Measurements from ENCODE around the gene PADI1. TPM values are rescaled to one million over a fixed set of nuclear protein-coding genes. Genes with fewer than 3 reads are reported as not detected.

Gene PADI1
- total RNA-seq, 1 donor from 2014 or later = not detected

DNA sequence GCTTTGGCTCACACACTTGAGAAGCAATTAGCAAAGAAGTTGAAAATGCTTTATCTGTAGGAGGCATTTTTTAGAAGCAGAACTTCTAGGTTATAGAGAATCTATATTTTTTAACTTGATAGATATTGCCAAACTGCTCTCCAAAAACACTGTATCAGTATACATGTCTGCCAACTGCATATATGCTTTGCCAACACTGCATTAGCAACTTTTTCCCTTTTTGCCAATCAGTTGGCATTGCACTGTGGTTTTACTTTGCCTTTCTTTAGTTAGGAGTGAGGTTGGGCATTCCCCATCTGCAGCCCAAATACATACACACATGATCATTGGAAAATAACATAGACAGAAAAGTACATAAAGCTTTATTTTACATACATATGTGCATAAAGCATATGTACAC is 59.0 kb downstream of the PADI1 start:
- Histone ChIP-seq H3K4me3 (ENCODE audit: low read length in 3 of 3) (no peak overlapping the region), H3K36me3 (ENCODE audit: control insufficient read depth in 3 of 3, insufficient read depth in 3 of 3, low read length in 3 of 3) (no peaks in the 10 kb centered on the region), H3K27ac (ENCODE audit: low read depth, low read length) (no peak overlapping the region), H3K9me3 (ENCODE audit: control insufficient read depth in 3 of 3, low read length in 3 of 3) (no peaks in the 10 kb centered on the region), H3K9ac (ENCODE audit: low read depth in 1 of 3, low read length in 3 of 3) (no peak overlapping the region), H3K27me3 (ENCODE audit: control insufficient read depth in 3 of 3, insufficient read depth in 3 of 3, low read length in 3 of 3) (peaks cover 5 to 25% (median 16%) of the 10 kb centered on the region in 3 donors), H3K4me1 (ENCODE audit: control insufficient read depth in 3 of 3, insufficient read depth in 3 of 3, low read length in 3 of 3) (no peaks in the 10 kb centered on the region)

DNA sequence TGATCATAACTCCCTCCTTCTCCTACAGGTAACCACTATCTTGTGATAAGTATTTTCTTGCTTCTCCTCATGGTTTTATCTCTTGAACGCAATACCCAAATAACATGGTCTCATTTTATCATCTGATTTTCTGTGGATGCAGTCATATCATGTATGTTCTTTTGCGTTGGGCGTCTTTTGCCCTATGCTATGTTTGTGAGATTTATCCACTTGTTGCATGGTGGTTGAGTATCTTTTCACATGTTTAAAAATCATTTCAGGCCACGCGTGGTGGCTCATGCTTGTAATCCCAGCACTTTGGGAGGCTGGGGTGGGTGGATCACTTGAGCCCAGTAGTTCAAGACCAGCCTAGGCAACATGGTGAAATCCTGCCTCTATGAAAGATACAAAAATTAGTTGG is 59.5 kb downstream of the PADI1 start:
- Histone ChIP-seq H3K27me3 (ENCODE audit: control insufficient read depth in 3 of 3, insufficient read depth in 3 of 3, low read length in 3 of 3) (peaks cover 5 to 21% (median 12%) of the 10 kb centered on the region in 3 donors), H3K9me3 (ENCODE audit: control insufficient read depth in 3 of 3, low read length in 3 of 3) (no peaks in the 10 kb centered on the region), H3K9ac (ENCODE audit: low read depth in 1 of 3, low read length in 3 of 3) (no peak overlapping the region), H3K36me3 (ENCODE audit: control insufficient read depth in 3 of 3, insufficient read depth in 3 of 3, low read length in 3 of 3) (no peaks in the 10 kb centered on the region), H3K4me3 (ENCODE audit: low read length in 3 of 3) (no peak overlapping the region), H3K27ac (ENCODE audit: low read depth, low read length) (no peak overlapping the region), H3K4me1 (ENCODE audit: control insufficient read depth in 3 of 3, insufficient read depth in 3 of 3, low read length in 3 of 3) (no peaks in the 10 kb centered on the region)

DNA sequence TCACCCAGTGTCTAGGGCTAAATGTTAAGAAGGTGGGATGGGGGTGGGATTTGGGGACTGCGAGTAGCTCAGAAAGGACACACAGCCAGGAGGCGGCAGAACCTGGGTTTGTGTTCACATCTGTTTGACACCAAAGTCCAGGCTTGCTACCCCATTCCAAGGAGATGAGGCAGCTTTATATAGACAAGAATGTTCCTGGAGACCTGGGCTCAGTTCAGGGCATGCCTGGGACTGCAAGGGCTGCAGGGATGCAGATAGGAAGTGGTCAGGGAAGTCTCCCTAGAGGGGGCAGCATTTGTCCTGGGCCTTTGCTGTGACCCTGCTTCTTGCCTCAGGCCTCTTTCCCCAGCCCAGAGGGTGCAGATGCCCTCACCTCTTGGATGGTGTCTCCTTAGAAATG is 60.2 kb downstream of the PADI1 start:
- Histone ChIP-seq H3K4me1 (ENCODE audit: control insufficient read depth in 3 of 3, insufficient read depth in 3 of 3, low read length in 3 of 3) (no peaks in the 10 kb centered on the region), H3K27me3 (ENCODE audit: control insufficient read depth in 3 of 3, insufficient read depth in 3 of 3, low read length in 3 of 3) (peaks cover under 1 to 14% (median 5%) of the 10 kb centered on the region in 3 donors), H3K27ac (ENCODE audit: low read depth, low read length) (no peak overlapping the region), H3K36me3 (ENCODE audit: control insufficient read depth in 3 of 3, insufficient read depth in 3 of 3, low read length in 3 of 3) (no peaks in the 10 kb centered on the region), H3K9me3 (ENCODE audit: control insufficient read depth in 3 of 3, low read length in 3 of 3) (no peaks in the 10 kb centered on the region), H3K9ac (ENCODE audit: low read depth in 1 of 3, low read length in 3 of 3) (no peak overlapping the region), H3K4me3 (ENCODE audit: low read length in 3 of 3) (no peak overlapping the region)

DNA sequence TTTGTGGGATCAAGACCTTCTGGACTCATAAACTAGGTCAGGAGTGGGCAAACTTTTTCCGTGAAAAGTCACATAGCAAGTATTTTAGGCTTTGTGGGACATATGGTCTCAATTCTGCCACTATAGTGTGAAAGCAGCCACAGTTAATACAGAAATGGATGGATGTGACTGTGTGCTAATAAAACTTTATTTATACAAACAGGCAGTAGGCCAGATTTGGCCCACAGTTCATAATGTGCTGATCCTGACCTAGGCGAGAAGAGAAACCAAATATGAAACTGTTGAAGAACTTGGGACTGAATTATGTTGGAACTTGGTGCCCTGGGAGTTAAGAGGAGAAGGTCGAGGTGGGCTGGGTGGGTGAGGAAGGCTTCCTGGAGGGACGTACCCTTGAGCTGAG is 61.0 kb downstream of the PADI1 start:
- Histone ChIP-seq H3K36me3 (ENCODE audit: control insufficient read depth in 3 of 3, insufficient read depth in 3 of 3, low read length in 3 of 3) (no peaks in the 10 kb centered on the region), H3K9ac (ENCODE audit: low read depth in 1 of 3, low read length in 3 of 3) (no peak overlapping the region), H3K4me3 (ENCODE audit: low read length in 3 of 3) (no peak overlapping the region), H3K27ac (ENCODE audit: low read depth, low read length) (no peak overlapping the region), H3K27me3 (ENCODE audit: control insufficient read depth in 3 of 3, insufficient read depth in 3 of 3, low read length in 3 of 3) (peaks cover 0 to 7% (median 0%) of the 10 kb centered on the region in 3 donors), H3K9me3 (ENCODE audit: control insufficient read depth in 3 of 3, low read length in 3 of 3) (no peaks in the 10 kb centered on the region), H3K4me1 (ENCODE audit: control insufficient read depth in 3 of 3, insufficient read depth in 3 of 3, low read length in 3 of 3) (no peaks in the 10 kb centered on the region)

DNA sequence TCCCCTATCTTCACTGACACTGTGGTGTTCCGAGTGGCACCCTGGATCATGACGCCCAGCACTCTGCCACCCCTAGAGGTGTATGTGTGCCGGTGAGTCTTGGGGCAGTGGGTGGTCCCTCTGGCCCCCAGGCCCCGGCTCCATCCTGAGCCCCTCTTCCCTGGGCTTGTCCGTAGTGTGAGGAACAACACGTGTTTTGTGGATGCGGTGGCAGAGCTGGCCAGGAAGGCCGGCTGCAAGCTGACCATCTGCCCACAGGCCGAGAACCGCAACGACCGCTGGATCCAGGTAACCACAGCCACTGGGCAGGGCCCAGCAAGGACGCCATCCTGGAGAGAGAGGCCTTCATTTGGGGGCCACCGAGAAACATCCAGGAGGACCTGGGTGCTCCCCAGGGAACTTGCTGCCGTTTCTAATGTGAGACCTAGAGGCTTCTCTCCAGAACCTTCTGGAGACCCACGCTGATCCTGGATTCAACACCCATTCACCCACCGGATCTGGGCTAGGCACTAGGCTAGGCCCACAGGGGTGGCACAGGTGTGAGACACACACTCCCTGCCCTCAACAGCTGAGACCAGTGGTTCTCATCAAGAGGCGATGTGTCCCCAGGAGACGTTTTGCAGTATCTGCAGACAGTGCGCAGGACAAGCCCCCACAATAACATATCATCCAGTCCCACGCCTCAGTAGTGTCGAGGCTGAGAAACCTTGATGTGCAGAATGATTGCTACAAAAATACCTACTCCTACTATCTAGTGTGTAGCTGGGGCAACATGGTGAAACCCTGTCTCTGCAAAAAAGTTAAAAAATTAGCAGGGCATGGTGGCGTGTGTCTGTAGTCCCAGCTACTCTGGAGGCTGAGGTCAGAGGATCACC is 66.2 kb downstream of the PADI1 start:
- H3K27me3 ChIP-seq (ENCODE audit: control insufficient read depth in 3 of 3, insufficient read depth in 3 of 3, low read length in 3 of 3) = peaks cover 5 to 19% (median 13%) of the 10 kb centered on the region in 3 donors
- H3K9me3 ChIP-seq (ENCODE audit: control insufficient read depth in 3 of 3, low read length in 3 of 3) = no peaks in the 10 kb centered on the region
- no peak overlapping the region for H3K9ac ChIP-seq (ENCODE audit: low read depth in 1 of 3, low read length in 3 of 3)
- H3K36me3 ChIP-seq (ENCODE audit: control insufficient read depth in 3 of 3, insufficient read depth in 3 of 3, low read length in 3 of 3) = no peaks in the 10 kb centered on the region
- H3K27ac ChIP-seq (ENCODE audit: low read depth, low read length) = no peak overlapping the region
- no peaks in the 10 kb centered on the region for H3K4me1 ChIP-seq (ENCODE audit: control insufficient read depth in 3 of 3, insufficient read depth in 3 of 3, low read length in 3 of 3)
- no peak overlapping the region for H3K4me3 ChIP-seq (ENCODE audit: low read length in 3 of 3)

DNA sequence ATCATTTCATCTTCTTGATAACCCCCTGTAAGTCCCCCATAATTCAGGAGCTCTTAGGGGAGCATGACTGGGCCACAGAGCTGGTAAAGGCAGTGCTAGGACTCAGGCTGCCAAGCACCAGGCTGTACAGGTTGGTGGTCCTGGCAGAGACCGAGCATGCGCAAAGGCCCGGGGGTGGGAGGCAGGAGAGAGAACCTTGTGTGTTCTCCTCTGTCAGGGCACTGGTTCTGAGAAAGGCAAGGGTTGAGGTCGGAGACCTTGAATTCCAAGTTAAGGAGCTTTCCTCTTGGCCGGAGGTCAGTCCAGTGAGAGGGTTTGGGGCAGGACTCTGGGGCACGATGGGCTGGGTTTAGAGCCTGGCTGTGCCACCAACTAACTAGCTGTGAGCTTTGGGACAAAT is 67.1 kb downstream of the PADI1 start:
- Histone ChIP-seq H3K4me3 (ENCODE audit: low read length in 3 of 3) (no peak overlapping the region), H3K4me1 (ENCODE audit: control insufficient read depth in 3 of 3, insufficient read depth in 3 of 3, low read length in 3 of 3) (no peaks in the 10 kb centered on the region), H3K27ac (ENCODE audit: low read depth, low read length) (no peak overlapping the region), H3K27me3 (ENCODE audit: control insufficient read depth in 3 of 3, insufficient read depth in 3 of 3, low read length in 3 of 3) (peaks cover 8 to 25% (median 18%) of the 10 kb centered on the region in 3 donors), H3K9ac (ENCODE audit: low read depth in 1 of 3, low read length in 3 of 3) (no peak overlapping the region), H3K9me3 (ENCODE audit: control insufficient read depth in 3 of 3, low read length in 3 of 3) (no peaks in the 10 kb centered on the region), H3K36me3 (ENCODE audit: control insufficient read depth in 3 of 3, insufficient read depth in 3 of 3, low read length in 3 of 3) (no peaks in the 10 kb centered on the region)

DNA sequence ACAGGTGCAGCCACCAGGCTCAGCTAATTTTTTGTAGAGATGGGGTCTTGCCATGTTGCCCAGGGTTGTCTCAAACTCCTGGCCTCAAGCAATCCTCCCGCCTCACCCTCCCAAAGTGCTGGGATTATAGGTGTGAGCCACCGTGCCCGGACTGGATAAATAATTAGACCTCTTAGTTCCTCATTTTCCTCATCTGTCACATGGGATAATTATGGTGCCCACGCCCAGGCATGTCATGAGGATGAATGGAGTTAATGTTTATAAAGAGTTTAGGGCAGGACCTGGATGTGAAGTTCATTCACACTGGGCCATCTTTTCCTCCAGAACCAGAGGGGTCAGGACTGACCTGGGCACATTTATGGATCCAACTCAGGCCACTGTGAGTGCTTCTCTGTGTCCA is 67.7 kb downstream of the PADI1 start:
- Histone ChIP-seq H3K27me3 (ENCODE audit: control insufficient read depth in 3 of 3, insufficient read depth in 3 of 3, low read length in 3 of 3) (peaks cover 11 to 28% (median 18%) of the 10 kb centered on the region in 3 donors), H3K27ac (ENCODE audit: low read depth, low read length) (no peak overlapping the region)

DNA sequence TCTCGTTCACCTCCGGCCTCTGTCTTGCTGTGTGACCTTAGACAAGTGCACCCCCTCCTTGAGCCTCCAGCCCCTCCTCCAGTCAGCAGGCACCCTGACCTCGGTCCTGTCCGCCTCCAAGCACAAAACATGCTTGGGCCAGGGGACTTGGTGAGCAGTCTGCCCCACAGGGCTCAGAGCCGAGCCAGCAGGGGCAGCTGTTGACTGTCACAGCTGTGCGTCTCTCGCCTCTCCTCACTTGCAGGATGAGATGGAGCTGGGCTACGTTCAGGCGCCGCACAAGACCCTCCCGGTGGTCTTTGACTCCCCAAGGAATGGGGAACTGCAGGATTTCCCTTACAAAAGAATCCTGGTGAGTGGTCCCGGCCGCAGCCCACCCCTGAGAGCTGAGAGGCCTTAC is 68.2 kb downstream of the PADI1 start:
- no peaks in the 10 kb centered on the region for H3K4me1 ChIP-seq (ENCODE audit: control insufficient read depth in 3 of 3, insufficient read depth in 3 of 3, low read length in 3 of 3)
- H3K27ac ChIP-seq (ENCODE audit: low read depth, low read length) = no peak overlapping the region
- no peak overlapping the region for H3K9ac ChIP-seq (ENCODE audit: low read depth in 1 of 3, low read length in 3 of 3)
- no peaks in the 10 kb centered on the region for H3K9me3 ChIP-seq (ENCODE audit: control insufficient read depth in 3 of 3, low read length in 3 of 3)
- no peak overlapping the region for H3K4me3 ChIP-seq (ENCODE audit: low read length in 3 of 3)
- H3K36me3 ChIP-seq (ENCODE audit: control insufficient read depth in 3 of 3, insufficient read depth in 3 of 3, low read length in 3 of 3) = no peaks in the 10 kb centered on the region
- peaks cover 13 to 30% (median 18%) of the 10 kb centered on the region in 3 donors for H3K27me3 ChIP-seq (ENCODE audit: control insufficient read depth in 3 of 3, insufficient read depth in 3 of 3, low read length in 3 of 3)

More for the DNA sequence above, 67.7 kb downstream of the PADI1 start:
- H3K36me3 ChIP-seq (ENCODE audit: control insufficient read depth in 3 of 3, insufficient read depth in 3 of 3, low read length in 3 of 3) = no peaks in the 10 kb centered on the region
- H3K4me1 ChIP-seq (ENCODE audit: control insufficient read depth in 3 of 3, insufficient read depth in 3 of 3, low read length in 3 of 3) = no peaks in the 10 kb centered on the region
- no peaks in the 10 kb centered on the region for H3K9me3 ChIP-seq (ENCODE audit: control insufficient read depth in 3 of 3, low read length in 3 of 3)
- no peak overlapping the region for H3K4me3 ChIP-seq (ENCODE audit: low read length in 3 of 3)
- no peak overlapping the region for H3K9ac ChIP-seq (ENCODE audit: low read depth in 1 of 3, low read length in 3 of 3)

DNA sequence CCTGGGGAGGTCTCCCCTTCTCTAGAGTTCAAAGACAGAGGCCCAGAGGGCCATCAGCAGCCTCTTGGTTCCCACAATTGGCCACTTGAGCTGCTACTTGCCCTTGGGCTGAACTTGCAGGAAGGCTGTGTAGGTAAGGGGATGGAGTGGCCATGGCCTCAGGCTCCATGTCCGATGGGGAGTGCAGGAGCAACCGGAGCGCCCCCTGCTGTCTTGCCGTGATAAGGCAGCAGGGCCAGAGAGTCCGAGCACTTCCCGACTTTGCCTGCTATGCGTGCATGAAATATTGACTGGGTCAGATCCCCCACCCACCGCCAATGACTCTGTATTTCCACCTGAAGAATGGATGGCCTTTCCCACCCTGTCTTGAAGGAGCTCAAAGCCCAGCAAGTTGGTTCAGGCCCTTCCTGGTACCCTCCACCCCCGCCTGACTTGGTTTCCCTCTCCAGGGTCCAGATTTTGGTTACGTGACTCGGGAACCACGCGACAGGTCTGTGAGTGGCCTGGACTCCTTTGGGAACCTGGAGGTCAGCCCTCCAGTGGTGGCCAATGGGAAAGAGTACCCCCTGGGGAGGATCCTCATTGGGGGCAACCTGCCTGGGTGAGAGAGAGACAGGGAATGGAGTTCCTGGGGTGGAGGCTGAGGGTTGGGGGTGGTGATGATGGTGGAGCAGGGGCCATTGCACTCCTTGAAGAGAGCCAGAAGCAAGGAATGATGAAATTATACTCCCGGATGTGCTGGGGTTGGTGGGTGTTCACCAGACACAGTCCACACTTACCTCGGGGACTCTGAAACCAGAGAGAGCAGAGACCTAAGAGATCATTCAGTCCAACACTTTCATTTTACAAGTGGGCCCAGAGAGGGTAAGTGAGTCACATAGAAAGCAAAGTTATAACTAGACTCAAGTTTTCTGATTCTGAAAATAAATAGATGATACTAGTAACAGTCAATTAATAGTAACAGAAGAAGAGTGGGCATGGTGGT is 69.5 kb downstream of the PADI1 start:
- no peaks in the 10 kb centered on the region for H3K36me3 ChIP-seq (ENCODE audit: control insufficient read depth in 3 of 3, insufficient read depth in 3 of 3, low read length in 3 of 3)
- H3K9me3 ChIP-seq (ENCODE audit: control insufficient read depth in 3 of 3, low read length in 3 of 3) = no peaks in the 10 kb centered on the region
- peaks cover 13 to 30% (median 20%) of the 10 kb centered on the region in 3 donors for H3K27me3 ChIP-seq (ENCODE audit: control insufficient read depth in 3 of 3, insufficient read depth in 3 of 3, low read length in 3 of 3)
- H3K27ac ChIP-seq (ENCODE audit: low read depth, low read length) = no peak overlapping the region
- no peak overlapping the region for H3K9ac ChIP-seq (ENCODE audit: low read depth in 1 of 3, low read length in 3 of 3)
- H3K4me1 ChIP-seq (ENCODE audit: control insufficient read depth in 3 of 3, insufficient read depth in 3 of 3, low read length in 3 of 3) = no peaks in the 10 kb centered on the region
- no peak overlapping the region for H3K4me3 ChIP-seq (ENCODE audit: low read length in 3 of 3)
